H1 (cell line): ENCODE data around the gene DDX56. TPM values are rescaled to one million over a fixed set of nuclear protein-coding genes. Genes with fewer than 3 reads are reported as not detected.

Experiments
- KDM1A ChIP-seq: fragments of 200-600, 300-600 bp; sonication (generic); IDR thresholded peaks from 2 replicates; pipeline ENCODE4 v1.7.1; 2016; ENCODE audit warnings: mild to moderate bottlenecking, low read length, borderline replicate concordance
- TCF12 ChIP-seq: IDR thresholded peaks from 2 replicates; pipeline ENCODE4 v1.6.1; 2011; ENCODE audit warnings: low read depth, mild to moderate bottlenecking, low read length
- polyA plus RNA-seq, 7 experiments: library from polyadenylated mRNA; depleted of rRNA in 3 of 7; stranded (reverse) in 5 of 7; unstranded in 2 of 7; fragments of >200 nt in 5 of 7; fragments of 200-250 nt in 2 of 7; gene quantifications; 1 replicate in 5 of 7; 2 replicates in 1 of 7; 4 replicates in 1 of 7; pipeline versions ENCODE4 v1.2.1 to v1.2.3, GENCODE V29; 2011 to 2013; ENCODE audit warnings: missing spikeins in 2 of 7, mixed read lengths in 2 of 7
- total RNA-seq: library from RNA; stranded (reverse); fragmentation: NEBNext Ultra II Directional; extraction: Animal tissue kit (Norgen Biotek cat#: 25700); gene quantifications from 2 replicates; pipeline ENCODE4 v1.2.1, GENCODE V29; 2021
- TF ChIP-seq, protein P1 (sequence below): fragments of 300-600 bp; sonication (generic); IDR thresholded peaks from 2 replicates; pipeline ENCODE4 v1.7.1; 2012; ENCODE audit warnings: low read length, moderate library complexity, mild to moderate bottlenecking, inconsistent platforms; ENCODE audit not compliant: insufficient replicate concordance
- TF ChIP-seq, protein P2 (sequence below): IDR thresholded peaks from 2 replicates; pipeline ENCODE4 v1.6.1; 2012; ENCODE audit warnings: inconsistent platforms

The DDX56 gene
- total and polyA plus RNA-seq, 2 of the 8 experiments (the other 6 are each of a cell fraction or from before 2014, with no cell fraction given) = 56.9 to 81.6 TPM

GRCh38 chr7:44575054-44575453 lies 1.3 kb upstream of the DDX56 start (continued):
- TF ChIP-seq, protein P1, sequence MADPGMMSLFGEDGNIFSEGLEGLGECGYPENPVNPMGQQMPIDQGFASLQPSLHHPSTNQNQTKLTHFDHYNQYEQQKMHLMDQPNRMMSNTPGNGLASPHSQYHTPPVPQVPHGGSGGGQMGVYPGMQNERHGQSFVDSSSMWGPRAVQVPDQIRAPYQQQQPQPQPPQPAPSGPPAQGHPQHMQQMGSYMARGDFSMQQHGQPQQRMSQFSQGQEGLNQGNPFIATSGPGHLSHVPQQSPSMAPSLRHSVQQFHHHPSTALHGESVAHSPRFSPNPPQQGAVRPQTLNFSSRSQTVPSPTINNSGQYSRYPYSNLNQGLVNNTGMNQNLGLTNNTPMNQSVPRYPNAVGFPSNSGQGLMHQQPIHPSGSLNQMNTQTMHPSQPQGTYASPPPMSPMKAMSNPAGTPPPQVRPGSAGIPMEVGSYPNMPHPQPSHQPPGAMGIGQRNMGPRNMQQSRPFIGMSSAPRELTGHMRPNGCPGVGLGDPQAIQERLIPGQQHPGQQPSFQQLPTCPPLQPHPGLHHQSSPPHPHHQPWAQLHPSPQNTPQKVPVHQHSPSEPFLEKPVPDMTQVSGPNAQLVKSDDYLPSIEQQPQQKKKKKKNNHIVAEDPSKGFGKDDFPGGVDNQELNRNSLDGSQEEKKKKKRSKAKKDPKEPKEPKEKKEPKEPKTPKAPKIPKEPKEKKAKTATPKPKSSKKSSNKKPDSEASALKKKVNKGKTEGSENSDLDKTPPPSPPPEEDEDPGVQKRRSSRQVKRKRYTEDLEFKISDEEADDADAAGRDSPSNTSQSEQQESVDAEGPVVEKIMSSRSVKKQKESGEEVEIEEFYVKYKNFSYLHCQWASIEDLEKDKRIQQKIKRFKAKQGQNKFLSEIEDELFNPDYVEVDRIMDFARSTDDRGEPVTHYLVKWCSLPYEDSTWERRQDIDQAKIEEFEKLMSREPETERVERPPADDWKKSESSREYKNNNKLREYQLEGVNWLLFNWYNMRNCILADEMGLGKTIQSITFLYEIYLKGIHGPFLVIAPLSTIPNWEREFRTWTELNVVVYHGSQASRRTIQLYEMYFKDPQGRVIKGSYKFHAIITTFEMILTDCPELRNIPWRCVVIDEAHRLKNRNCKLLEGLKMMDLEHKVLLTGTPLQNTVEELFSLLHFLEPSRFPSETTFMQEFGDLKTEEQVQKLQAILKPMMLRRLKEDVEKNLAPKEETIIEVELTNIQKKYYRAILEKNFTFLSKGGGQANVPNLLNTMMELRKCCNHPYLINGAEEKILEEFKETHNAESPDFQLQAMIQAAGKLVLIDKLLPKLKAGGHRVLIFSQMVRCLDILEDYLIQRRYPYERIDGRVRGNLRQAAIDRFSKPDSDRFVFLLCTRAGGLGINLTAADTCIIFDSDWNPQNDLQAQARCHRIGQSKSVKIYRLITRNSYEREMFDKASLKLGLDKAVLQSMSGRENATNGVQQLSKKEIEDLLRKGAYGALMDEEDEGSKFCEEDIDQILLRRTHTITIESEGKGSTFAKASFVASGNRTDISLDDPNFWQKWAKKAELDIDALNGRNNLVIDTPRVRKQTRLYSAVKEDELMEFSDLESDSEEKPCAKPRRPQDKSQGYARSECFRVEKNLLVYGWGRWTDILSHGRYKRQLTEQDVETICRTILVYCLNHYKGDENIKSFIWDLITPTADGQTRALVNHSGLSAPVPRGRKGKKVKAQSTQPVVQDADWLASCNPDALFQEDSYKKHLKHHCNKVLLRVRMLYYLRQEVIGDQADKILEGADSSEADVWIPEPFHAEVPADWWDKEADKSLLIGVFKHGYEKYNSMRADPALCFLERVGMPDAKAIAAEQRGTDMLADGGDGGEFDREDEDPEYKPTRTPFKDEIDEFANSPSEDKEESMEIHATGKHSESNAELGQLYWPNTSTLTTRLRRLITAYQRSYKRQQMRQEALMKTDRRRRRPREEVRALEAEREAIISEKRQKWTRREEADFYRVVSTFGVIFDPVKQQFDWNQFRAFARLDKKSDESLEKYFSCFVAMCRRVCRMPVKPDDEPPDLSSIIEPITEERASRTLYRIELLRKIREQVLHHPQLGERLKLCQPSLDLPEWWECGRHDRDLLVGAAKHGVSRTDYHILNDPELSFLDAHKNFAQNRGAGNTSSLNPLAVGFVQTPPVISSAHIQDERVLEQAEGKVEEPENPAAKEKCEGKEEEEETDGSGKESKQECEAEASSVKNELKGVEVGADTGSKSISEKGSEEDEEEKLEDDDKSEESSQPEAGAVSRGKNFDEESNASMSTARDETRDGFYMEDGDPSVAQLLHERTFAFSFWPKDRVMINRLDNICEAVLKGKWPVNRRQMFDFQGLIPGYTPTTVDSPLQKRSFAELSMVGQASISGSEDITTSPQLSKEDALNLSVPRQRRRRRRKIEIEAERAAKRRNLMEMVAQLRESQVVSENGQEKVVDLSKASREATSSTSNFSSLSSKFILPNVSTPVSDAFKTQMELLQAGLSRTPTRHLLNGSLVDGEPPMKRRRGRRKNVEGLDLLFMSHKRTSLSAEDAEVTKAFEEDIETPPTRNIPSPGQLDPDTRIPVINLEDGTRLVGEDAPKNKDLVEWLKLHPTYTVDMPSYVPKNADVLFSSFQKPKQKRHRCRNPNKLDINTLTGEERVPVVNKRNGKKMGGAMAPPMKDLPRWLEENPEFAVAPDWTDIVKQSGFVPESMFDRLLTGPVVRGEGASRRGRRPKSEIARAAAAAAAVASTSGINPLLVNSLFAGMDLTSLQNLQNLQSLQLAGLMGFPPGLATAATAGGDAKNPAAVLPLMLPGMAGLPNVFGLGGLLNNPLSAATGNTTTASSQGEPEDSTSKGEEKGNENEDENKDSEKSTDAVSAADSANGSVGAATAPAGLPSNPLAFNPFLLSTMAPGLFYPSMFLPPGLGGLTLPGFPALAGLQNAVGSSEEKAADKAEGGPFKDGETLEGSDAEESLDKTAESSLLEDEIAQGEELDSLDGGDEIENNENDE = no peak
- TF ChIP-seq KDM1A (no peak), TCF12 (no peak)
- TF ChIP-seq, protein P2, sequence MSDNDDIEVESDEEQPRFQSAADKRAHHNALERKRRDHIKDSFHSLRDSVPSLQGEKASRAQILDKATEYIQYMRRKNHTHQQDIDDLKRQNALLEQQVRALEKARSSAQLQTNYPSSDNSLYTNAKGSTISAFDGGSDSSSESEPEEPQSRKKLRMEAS = no peak
